Measurements from ENCODE around the gene PRSS1.
"Not testable (repeated sequence)": the region's sequence is repeated elsewhere in the genome, so short reads cannot be mapped to it uniquely, and the experiment has no call there.

Gene PRSS1

DNA sequence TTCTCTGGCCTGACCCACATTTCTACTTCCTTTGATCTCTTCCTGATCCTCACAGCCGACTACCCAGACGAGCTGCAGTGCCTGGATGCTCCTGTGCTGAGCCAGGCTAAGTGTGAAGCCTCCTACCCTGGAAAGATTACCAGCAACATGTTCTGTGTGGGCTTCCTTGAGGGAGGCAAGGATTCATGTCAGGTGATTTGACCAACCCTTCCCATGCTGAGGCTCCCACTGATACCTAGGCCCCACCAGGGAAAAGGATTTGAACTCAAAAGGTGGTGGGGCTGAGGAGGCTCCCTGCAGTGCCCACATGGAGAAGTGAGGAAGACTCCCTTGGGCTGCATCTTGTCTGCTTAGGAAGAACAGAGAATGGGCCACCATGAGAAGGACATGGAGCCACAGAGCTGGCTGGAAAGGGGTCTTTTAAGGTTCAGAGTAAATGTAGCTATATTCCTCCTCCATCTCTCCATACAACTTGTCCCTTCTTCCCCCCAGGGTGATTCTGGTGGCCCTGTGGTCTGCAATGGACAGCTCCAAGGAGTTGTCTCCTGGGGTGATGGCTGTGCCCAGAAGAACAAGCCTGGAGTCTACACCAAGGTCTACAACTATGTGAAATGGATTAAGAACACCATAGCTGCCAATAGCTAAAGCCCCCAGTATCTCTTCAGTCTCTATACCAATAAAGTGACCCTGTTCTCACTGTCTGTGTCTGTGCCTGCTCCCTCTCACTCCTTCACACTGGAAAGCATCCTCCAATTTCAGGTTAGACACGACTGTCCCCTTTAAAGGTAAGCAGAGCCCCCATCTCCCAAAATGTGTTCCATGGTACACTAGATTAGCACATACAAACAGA lies 3.3 kb downstream of the PRSS1 start:
- no peaks in the 10 kb centered on the region for H3K79me2 ChIP-seq (ENCODE audit: insufficient read depth, low read length)
- H3K36me3 ChIP-seq (ENCODE audit: low read length), result no peaks in the 10 kb centered on the region
- no peak overlapping the region for H3K4me2 ChIP-seq (ENCODE audit: low read depth, low read length, poor library complexity, severe bottlenecking)
- TF ChIP-seq, protein P1, sequence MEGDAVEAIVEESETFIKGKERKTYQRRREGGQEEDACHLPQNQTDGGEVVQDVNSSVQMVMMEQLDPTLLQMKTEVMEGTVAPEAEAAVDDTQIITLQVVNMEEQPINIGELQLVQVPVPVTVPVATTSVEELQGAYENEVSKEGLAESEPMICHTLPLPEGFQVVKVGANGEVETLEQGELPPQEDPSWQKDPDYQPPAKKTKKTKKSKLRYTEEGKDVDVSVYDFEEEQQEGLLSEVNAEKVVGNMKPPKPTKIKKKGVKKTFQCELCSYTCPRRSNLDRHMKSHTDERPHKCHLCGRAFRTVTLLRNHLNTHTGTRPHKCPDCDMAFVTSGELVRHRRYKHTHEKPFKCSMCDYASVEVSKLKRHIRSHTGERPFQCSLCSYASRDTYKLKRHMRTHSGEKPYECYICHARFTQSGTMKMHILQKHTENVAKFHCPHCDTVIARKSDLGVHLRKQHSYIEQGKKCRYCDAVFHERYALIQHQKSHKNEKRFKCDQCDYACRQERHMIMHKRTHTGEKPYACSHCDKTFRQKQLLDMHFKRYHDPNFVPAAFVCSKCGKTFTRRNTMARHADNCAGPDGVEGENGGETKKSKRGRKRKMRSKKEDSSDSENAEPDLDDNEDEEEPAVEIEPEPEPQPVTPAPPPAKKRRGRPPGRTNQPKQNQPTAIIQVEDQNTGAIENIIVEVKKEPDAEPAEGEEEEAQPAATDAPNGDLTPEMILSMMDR (IDR thresholded peaks at IDR 0.05; ENCODE audit: insufficient read depth, low read length, poor library complexity, severe bottlenecking), result no peak
- no peak for TF ChIP-seq EZH2phosphoT487 (conservative IDR thresholded peaks at IDR 0.05; ENCODE audit: low read length)
- no peaks in the 10 kb centered on the region for H3K9me2 ChIP-seq (replicated peaks; ENCODE audit: insufficient read depth, low read length)
- no peak overlapping the region for H3K9ac ChIP-seq (ENCODE audit: low read length)
- H3K27ac ChIP-seq (ENCODE audit: low read depth, low read length), result no peak overlapping the region
- H3K27me3 ChIP-seq (ENCODE audit: low read length), result no peaks in the 10 kb centered on the region
- H4K20me1 ChIP-seq (ENCODE audit: low read depth, low read length), result no peaks in the 10 kb centered on the region
- no peaks in the 10 kb centered on the region for H3K9me3 ChIP-seq (ENCODE audit: insufficient read depth, low read length)
- no peak overlapping the region for H2AFZ ChIP-seq (ENCODE audit: low read depth, low read length, severe bottlenecking)
- H3K4me3 ChIP-seq (ENCODE audit: insufficient read depth, low read length, poor library complexity, severe bottlenecking), result no peak overlapping the region
- no peaks in the 10 kb centered on the region for H3F3A ChIP-seq (ENCODE audit: insufficient read depth)

DNA sequence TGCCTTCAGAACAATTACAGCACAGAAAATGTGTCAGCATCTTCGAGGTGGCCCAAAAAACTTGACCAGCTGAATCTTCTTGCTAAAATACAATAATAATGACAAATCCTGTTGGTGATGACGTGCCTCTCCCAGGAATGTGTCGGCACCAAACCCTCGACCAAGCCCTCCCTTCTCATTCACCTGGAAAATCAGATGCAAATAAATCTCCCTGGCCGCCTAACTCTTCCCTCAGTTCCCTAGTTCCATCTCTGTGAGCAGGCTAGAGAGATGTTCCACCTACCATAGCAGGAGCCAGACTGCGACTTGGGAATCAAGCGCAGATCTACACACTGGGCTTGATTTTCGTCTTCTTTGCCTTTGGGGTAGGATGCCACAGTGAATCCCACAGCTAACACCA lies 4.1 kb downstream of the PRSS1 start:
- H3K9me3 ChIP-seq (ENCODE audit: insufficient read depth, low read length), result no peaks in the 10 kb centered on the region
- H3K4me2 ChIP-seq (ENCODE audit: low read depth, low read length, poor library complexity, severe bottlenecking), result no peak overlapping the region
- H3K79me2 ChIP-seq (ENCODE audit: insufficient read depth, low read length), result no peaks in the 10 kb centered on the region
- H2AFZ ChIP-seq (ENCODE audit: low read depth, low read length, severe bottlenecking), result no peak overlapping the region
- H3F3A ChIP-seq (ENCODE audit: insufficient read depth), result no peaks in the 10 kb centered on the region
- TF ChIP-seq, protein P1 (IDR thresholded peaks at IDR 0.05; ENCODE audit: insufficient read depth, low read length, poor library complexity, severe bottlenecking), result no peak
- no peak for TF ChIP-seq EZH2phosphoT487 (conservative IDR thresholded peaks at IDR 0.05; ENCODE audit: low read length)
- no peak overlapping the region for H3K9ac ChIP-seq (ENCODE audit: low read length)
- H3K36me3 ChIP-seq (ENCODE audit: low read length), result no peaks in the 10 kb centered on the region
- no peak overlapping the region for H3K4me3 ChIP-seq (ENCODE audit: insufficient read depth, low read length, poor library complexity, severe bottlenecking)
- H3K9me2 ChIP-seq (replicated peaks; ENCODE audit: insufficient read depth, low read length), result no peaks in the 10 kb centered on the region
- no peaks in the 10 kb centered on the region for H3K27me3 ChIP-seq (ENCODE audit: low read length)
- no peaks in the 10 kb centered on the region for H4K20me1 ChIP-seq (ENCODE audit: low read depth, low read length)
- no peak overlapping the region for H3K27ac ChIP-seq (ENCODE audit: low read depth, low read length)

DNA sequence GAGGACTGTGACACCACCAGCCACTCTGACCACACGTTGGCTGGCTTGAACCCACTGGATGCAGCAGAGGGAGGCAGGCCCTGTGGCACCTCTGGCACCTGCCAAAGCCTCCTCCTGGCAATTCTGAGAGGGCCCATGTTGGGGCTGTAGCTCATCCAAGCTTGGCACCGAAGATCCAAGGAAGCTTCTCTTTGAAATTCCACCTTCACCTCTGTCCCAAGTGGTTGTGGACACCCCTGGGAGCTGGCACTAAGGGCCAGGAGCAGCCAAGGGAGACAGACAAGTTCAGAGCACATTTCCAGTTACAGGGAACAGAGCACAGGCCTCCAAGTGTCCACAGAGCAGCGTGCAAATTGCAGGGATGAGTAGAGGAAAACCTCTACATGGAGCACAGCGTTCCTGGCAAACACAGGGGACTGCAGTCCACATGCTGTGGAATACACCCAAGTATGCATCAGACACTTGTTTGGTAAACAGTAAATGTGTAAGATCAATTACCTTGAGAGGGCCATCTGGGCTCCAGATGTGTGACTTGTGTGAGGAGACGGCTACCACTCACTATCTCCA lies 4.7 kb downstream of the PRSS1 start:
- not testable (repeated sequence) for H3K9me3 ChIP-seq (ENCODE audit: insufficient read depth, low read length); H3K27ac ChIP-seq (ENCODE audit: low read depth, low read length)

More for the DNA sequence above, 4.7 kb downstream of the PRSS1 start:
- not testable (repeated sequence) for H3K4me3 ChIP-seq (ENCODE audit: insufficient read depth, low read length, poor library complexity, severe bottlenecking); H4K20me1 ChIP-seq (ENCODE audit: low read depth, low read length); H3K9me2 ChIP-seq (replicated peaks; ENCODE audit: insufficient read depth, low read length); H3K4me2 ChIP-seq (ENCODE audit: low read depth, low read length, poor library complexity, severe bottlenecking); H3K36me3 ChIP-seq (ENCODE audit: low read length); H2AFZ ChIP-seq (ENCODE audit: low read depth, low read length, severe bottlenecking); H3F3A ChIP-seq (ENCODE audit: insufficient read depth); H3K79me2 ChIP-seq (ENCODE audit: insufficient read depth, low read length); H3K9ac ChIP-seq (ENCODE audit: low read length); H3K27me3 ChIP-seq (ENCODE audit: low read length)

Measured in SU-DHL-6 (cell line).